OCI-LY7 (cell line): ENCODE measurements around the gene ADAMTS2.

ENCODE experiments used
- EZH2phosphoT487 ChIP-seq: fragments of 200-600 bp; sonication (generic); IDR thresholded peaks from 2 replicates; pipeline ENCODE4 v1.6.1; 2018; ENCODE audit warnings: low read depth, borderline replicate concordance, mild to moderate bottlenecking, mixed run types, antibody characterized with exemption, low read length, moderate library complexity, mixed read lengths
- TF ChIP-seq, protein P1 (sequence below): fragments of 200-600 bp; sonication (generic); conservative IDR thresholded peaks from 2 replicates; pipeline ENCODE4 v1.5.1; 2014; ENCODE audit warnings: mild to moderate bottlenecking, antibody characterized with exemption, low read length, moderate library complexity, mixed read lengths

DNA sequence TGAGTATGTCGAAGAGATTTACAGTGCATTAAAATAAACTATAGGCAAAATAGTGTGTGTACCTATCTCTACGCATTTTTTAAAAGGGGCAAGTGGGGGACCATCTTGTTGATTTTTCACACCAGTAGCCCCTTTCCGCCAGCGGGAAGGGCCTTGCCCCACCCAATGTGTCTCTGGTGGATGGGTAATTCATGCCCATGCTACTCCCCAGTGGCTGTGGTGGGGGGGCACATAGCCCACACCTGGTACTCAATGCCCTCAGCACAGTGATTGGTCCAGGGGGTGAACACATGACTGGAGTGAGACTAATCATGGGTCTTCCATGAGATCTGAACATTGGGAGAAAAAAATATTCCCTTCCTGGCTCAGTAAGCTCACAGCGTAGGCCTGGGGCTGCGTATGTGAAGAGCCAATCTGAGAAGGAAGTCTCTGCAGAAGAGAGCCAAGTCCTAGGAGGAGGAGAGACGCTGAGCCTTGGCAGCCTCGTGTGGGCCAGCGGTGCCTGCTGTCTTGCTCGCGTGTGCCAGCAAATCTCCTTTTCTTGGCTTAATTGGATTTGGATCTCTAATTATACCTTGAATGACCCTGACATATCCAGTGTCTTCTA lies 103.4 kb downstream of the ADAMTS2 start:
- TF ChIP-seq, protein P1, sequence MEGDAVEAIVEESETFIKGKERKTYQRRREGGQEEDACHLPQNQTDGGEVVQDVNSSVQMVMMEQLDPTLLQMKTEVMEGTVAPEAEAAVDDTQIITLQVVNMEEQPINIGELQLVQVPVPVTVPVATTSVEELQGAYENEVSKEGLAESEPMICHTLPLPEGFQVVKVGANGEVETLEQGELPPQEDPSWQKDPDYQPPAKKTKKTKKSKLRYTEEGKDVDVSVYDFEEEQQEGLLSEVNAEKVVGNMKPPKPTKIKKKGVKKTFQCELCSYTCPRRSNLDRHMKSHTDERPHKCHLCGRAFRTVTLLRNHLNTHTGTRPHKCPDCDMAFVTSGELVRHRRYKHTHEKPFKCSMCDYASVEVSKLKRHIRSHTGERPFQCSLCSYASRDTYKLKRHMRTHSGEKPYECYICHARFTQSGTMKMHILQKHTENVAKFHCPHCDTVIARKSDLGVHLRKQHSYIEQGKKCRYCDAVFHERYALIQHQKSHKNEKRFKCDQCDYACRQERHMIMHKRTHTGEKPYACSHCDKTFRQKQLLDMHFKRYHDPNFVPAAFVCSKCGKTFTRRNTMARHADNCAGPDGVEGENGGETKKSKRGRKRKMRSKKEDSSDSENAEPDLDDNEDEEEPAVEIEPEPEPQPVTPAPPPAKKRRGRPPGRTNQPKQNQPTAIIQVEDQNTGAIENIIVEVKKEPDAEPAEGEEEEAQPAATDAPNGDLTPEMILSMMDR: no peak
- TF ChIP-seq EZH2phosphoT487: no peak
